ENCODE data around the gene ZNF512.
"Not testable (repeated sequence)": the region's sequence is repeated elsewhere in the genome, so short reads cannot be mapped to it uniquely, and the experiment has no call there.

ZNF512 gene

DNA sequence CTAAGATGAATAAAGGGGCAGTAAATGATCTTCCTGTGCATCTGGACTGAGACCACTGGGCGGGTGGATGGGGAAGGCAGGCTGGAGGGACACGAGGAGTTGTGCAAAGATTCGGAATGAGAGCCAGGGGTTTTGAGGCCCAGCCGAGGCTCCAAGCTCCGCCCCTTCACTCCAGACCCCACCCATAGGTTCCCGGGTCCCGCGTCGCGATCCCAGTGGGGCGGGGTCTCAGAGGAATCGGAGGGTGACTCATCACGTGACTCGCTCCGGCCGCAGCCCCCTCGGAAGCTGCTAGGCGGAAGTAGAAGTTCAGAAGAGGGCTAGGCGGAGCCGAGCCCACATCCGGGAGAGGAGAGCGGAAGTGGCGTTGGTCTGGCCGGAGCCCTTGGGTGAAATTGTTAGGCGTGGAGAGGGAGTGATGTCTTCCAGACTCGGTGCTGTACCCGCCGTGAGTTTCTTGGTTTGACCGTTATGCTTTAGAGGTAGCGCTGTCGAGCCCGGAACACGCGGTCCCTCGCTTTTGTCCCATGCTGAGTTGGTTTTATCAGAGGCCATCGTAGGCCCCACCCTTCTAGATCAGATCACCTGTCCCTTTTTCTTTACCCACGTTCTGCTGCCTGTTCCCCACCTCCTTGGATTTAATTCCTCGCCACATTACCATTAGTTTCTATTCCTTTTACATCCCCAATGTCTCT, at the start of gene ZNF512:
TSS of gene ZNF512 (plus strand) at position 348 of the 695 bp plus-strand sequence. CDS start at position 419, 71 bp downstream.
- peak; percentile 89 for DNase-seq

- no peak for DNase-seq
Measured at GRCh38 chr2:27537287-27537686, 45.6 kb upstream of the ZNF512 start.

DNA sequence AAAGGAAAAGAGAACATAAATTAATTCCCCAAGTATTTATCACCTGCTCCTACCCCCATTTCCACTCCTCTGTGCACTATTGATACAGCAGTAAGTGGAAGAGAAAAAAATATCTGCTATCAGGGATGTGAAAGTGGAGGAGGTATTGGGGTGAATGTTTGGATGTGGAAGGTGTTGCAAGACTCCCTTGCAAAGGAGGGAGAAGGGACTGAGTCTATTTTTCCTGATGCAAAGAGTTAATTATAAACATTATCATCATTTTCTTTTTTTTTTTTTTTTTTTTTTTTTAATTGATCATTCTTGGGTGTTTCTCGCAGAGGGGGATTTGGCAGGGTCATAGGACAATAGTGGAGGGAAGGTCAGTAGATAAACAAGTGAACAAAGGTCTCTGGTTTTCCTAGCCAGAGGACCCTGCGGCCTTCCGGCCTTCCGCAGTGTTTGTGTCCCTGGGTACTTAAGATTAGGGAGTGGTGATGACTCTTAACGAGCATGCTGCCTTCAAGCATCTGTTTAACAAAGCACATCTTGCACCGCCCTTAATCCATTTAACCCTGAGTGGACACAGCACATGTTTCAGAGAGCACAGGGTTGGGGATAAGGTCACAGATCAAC, 43.9 kb upstream of the ZNF512 start:
- not testable (repeated sequence) for DNase-seq

GRCh38 chr2:27539649-27540048, 43.2 kb upstream of the ZNF512 start:
- not testable (repeated sequence) for DNase-seq

GRCh38 chr2:27544143-27544821, 38.6 kb upstream of the ZNF512 start:
- no peak for DNase-seq

DNA sequence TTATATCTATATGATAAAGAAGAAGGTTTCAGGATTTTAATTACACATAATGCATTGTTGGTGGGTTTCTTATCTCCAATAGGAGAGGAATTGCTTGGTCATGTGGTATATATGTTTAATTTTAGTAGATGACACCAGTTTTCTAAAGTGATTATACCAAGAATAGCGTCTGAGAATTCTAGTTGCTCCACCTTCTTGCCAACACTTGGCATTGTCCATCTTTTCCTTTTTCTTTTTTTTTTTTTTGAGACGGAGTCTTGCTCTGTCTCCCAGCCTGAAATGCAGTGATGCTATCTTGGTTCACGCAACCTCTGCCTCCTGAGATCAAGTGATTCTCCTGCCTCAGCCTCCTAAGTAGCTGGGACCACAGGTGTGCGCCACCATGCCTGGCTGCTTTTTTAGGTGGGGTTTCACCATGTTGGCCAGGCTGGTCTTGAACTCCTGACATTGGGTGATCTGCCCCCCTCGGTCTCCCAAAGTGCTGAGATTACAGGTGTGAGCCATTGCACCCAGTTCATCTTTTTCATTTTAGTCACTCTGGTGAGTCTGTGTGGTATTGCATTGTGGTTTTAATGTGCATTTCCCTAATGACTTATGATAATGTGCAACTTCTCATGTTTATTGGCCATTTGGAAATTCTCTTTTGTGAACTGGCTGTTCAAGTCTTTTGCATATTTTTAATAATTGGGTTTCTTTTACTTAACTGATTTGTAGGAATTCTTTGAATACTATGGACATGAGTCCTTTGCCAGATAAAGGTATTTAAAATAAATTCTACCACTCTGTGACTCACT, 37.3 kb upstream of the ZNF512 start:
- DNase-seq, result peak; percentile 52

- no peak for DNase-seq
Measured at GRCh38 chr2:27549303-27549702, 33.5 kb upstream of the ZNF512 start.

- no peak for DNase-seq
Measured at GRCh38 chr2:27551514-27551913, 31.3 kb upstream of the ZNF512 start.

DNA sequence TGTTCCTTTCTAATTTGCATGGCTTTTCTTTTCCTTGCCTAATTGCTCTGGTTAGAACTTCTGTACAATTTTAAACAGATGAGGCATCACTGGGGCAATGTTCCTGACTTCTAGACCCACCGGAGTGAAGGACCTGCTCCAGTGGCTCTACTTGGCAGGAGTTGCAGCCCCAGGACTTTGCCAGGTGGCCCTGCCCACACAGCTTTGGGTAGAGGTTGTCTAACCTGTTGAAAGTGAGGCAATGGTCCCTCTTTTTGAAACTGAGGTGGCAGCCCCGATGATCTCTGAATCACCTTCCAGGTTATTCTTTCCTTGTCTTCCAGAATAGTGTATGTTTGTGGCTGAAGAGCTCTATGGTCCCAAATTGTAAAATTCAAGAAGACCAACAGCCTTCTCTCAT, 29.9 kb upstream of the ZNF512 start:
- no peak for DNase-seq

- DNase-seq, result not testable (repeated sequence)
Measured at GRCh38 chr2:27554451-27554850, 28.4 kb upstream of the ZNF512 start.

GRCh38 chr2:27559228-27559627, 23.6 kb upstream of the ZNF512 start:
- no peak for DNase-seq

- no peak for DNase-seq
Measured at GRCh38 chr2:27561060-27561459, 21.8 kb upstream of the ZNF512 start.

- DNase-seq, result no peak
Measured at GRCh38 chr2:27566628-27567027, 16.2 kb upstream of the ZNF512 start.

DNA sequence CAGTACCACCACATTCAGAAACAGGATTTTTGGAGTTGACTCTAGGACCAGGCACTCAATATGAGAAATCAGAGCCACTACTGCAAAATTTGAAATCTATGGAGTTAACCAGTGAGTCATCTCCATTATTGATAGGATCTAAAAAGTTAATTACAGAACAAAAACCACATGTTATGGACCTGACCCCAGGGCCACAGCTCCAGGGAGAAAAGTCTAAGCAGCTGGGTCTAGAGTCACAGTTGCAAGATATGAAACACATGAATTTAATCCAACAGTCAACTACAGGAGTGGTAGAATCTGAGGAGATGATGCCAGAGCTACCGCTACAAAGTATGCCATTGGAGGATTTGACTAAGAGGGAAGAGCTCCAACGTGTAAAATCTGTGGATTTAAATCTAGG, 13.4 kb upstream of the ZNF512 start:
- DNase-seq, result no peak

GRCh38 chr2:27571197-27571596, 11.6 kb upstream of the ZNF512 start:
- DNase-seq, result no peak

DNA sequence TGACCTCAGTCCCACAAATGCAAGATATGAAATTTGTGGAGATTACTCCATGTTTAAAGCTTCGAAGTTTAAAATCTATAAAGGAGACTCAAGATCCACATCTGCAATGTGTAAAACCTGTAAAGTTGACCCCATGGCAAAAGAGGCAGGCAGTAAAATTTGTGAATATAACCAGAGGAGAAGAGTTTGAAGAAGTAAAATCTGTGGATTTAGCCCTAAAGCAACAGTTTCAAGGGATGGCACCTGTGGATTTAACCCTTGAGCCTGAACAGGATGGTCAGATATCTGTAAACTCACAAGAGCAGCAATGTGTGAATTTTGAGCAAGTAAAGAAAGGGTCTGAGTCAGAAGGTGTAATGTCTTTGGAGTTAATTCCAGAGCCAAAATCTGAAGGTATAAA, 11.2 kb upstream of the ZNF512 start:
- no peak for DNase-seq

DNA sequence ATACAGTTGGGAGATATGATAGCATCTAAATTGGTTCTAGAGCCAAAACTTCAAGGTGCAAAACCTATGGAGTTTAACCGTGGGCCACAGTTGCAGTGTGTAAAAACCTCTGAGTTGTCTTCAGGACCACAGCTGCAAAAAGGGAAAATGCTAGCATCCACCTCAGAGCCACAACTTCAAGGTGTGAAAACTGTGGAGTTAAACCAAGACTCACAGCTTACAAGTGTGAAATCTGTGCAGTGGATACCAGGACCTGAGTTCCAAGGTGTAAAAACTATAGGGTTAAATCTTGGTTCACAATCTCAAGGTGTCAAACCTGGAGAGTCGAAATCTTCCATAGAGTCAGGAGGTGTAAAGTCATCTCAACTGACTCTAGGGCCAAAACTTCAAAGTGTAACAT, 10.4 kb upstream of the ZNF512 start:
- DNase-seq, result no peak

- DNase-seq, result no peak
Measured at GRCh38 chr2:27572998-27573429, 9.8 kb upstream of the ZNF512 start.

- DNase-seq, result no peak
Measured at GRCh38 chr2:27573452-27573851, 9.4 kb upstream of the ZNF512 start.

GRCh38 chr2:27581417-27582128, 1.3 kb upstream of the ZNF512 start:
- no peak for DNase-seq

GRCh38 chr2:27582129-27582694, 630 bp upstream of the ZNF512 start:
- DNase-seq, result no peak

DNA sequence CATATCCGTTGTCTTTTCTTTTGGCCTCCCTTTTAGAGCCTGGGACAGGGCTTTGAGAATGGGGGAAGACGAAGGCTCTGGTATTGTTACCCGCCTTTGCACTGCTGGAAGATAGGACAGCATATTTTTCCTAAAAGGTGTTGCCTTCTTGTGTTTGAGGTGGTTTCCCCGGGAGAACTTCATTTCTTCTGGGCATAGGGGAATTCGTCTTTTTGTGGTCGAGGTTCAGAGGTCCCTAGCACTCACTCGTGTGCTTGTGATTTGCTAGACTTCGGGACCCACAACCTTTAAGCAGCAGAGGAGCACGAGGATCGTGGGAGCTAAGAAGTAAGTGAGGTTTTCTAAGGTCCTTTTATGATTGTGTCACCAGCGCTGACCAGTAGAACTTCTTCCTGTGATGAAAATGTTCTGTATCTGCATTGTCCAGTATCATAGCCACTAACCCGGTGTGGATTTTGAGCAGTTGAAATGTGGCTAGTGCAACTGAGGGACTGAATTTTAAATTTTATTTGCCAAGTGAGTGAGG, 611 bp downstream of the ZNF512 start:
- DNase-seq, result peak; percentile 38
